ENCODE results near the gene ST7. TPM values are rescaled to one million over a fixed set of nuclear protein-coding genes. Genes with fewer than 3 reads are reported as not detected.
A peak's percentile ranks its signal among the peaks of the same experiment; 100 is the strongest.

The ST7 gene
- total and polyA plus RNA-seq, 2 donors from 2014 or later = 21.5 to 29.8 TPM

DNA sequence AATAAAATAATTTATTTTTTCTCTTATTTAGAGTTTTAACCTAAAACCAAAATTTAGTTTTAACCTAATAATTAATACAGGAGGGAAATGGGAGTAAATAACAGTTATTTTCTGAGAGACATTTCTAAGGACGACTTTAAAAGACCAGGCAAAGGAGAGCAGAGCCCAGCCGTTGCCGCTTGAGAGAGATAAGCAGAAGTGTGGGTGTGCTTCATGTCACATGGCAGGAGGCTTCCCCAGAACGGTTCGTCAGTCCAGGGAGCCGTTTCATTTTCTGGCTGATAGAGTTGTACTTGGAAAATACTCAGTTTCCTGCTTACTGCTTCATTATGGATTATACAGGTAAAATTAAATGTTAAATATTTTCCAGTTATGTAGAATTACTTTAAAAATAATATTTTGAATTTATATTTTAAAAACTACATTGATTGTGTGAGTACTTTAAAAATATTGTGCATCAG, 61.4 kb downstream of the ST7 start:
- peak overlapping the region in 1 of 3 donors; percentile 13 for H3K9ac ChIP-seq (ENCODE audit: low read length in 3 of 3)

DNA sequence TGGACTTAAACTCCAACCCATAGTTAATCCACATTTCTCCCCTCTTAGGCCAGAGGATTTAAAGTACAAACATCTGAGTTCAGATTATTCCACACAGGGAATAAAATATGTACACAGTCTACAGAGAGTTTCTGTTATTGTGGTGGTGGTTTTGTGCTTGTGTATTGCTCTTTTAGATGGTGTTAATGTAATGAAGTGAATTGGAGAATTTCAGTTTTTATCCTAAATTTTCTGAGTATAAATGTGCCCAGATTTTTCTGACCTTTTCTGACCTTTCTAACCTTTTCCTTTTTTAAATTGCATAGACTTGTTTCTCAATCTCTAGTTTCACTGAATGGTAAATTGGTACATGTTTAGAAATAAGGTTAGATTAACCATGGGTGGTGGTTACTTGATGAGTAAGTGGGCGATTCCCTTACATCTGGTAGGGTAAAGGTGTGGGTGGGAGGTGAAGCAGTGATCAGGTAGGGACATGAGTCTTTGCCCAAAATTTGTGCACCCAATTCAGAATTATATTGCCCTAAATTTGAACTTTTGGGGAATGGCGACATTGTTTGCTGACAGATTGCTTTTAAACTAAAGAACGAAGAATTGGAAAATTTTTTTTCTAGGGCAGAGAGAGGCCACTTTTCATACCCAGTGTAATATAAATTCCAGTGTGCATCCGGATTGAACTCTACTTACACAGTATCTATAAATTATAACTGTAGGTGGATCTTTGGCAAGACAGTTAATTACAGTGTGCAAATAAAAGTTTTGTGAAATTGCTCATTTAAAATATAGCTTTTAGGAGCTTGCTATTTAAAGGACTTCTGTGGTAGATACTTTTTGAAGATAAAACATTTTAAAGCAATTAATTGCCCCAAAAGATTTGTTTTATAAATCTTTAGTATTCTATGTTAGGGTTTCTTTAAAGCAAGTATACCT, 62.2 kb downstream of the ST7 start:
- Histone ChIP-seq H3K4me1 (ENCODE audit: control insufficient read depth in 2 of 3, insufficient read depth in 2 of 3, low read depth in 1 of 3, low read length in 3 of 3) (peaks cover 0 to 3% (median 2%) of the 10 kb centered on the region in 3 donors), H3K27ac (ENCODE audit: low read depth in 2 of 2, low read length in 2 of 2) (peak overlapping the region; percentile 15 to 26), H3K9me3 (ENCODE audit: control insufficient read depth in 2 of 3, insufficient read depth in 1 of 3, low read length in 3 of 3) (no peaks in the 10 kb centered on the region), H3K36me3 (ENCODE audit: control insufficient read depth in 2 of 3, insufficient read depth in 3 of 3, low read length in 3 of 3) (no peaks in the 10 kb centered on the region), H3K4me3 (ENCODE audit: low read length in 3 of 3) (peak overlapping the region in 2 of 3 donors; percentile 15 to 40), H3K27me3 (ENCODE audit: control insufficient read depth, insufficient read depth, low read length) (no peaks in the 10 kb centered on the region), H3K9ac (ENCODE audit: low read length in 3 of 3) (peak overlapping the region in 1 of 3 donors; percentile 7)
- TF ChIP-seq, protein P1, sequence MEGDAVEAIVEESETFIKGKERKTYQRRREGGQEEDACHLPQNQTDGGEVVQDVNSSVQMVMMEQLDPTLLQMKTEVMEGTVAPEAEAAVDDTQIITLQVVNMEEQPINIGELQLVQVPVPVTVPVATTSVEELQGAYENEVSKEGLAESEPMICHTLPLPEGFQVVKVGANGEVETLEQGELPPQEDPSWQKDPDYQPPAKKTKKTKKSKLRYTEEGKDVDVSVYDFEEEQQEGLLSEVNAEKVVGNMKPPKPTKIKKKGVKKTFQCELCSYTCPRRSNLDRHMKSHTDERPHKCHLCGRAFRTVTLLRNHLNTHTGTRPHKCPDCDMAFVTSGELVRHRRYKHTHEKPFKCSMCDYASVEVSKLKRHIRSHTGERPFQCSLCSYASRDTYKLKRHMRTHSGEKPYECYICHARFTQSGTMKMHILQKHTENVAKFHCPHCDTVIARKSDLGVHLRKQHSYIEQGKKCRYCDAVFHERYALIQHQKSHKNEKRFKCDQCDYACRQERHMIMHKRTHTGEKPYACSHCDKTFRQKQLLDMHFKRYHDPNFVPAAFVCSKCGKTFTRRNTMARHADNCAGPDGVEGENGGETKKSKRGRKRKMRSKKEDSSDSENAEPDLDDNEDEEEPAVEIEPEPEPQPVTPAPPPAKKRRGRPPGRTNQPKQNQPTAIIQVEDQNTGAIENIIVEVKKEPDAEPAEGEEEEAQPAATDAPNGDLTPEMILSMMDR (IDR thresholded peaks at IDR 0.05; ENCODE audit: borderline replicate concordance, extremely low read depth, insufficient read depth) = no peak
- intact Hi-C loops (cut with DNase I) = no loop called here
- no peak for FAIRE-seq
- DNase-seq = no peak

More for the DNA sequence above, 61.4 kb downstream of the ST7 start:
- Histone ChIP-seq H3K4me1 (ENCODE audit: control insufficient read depth in 2 of 3, insufficient read depth in 2 of 3, low read depth in 1 of 3, low read length in 3 of 3) (peaks cover 0 to 3% (median 0%) of the 10 kb centered on the region in 3 donors), H3K27ac (ENCODE audit: low read depth in 2 of 2, low read length in 2 of 2) (no peak overlapping the region), H3K4me3 (ENCODE audit: low read length in 3 of 3) (peak overlapping the region in 1 of 3 donors; percentile 40), H3K36me3 (ENCODE audit: control insufficient read depth in 2 of 3, insufficient read depth in 3 of 3, low read length in 3 of 3) (no peaks in the 10 kb centered on the region), H3K27me3 (ENCODE audit: control insufficient read depth, insufficient read depth, low read length) (no peaks in the 10 kb centered on the region), H3K9me3 (ENCODE audit: control insufficient read depth in 2 of 3, insufficient read depth in 1 of 3, low read length in 3 of 3) (no peaks in the 10 kb centered on the region)
- FAIRE-seq (no peak), DNase-seq (peak in 3 of 5 donors; percentile 20 to 63 (median 46))
- TF ChIP-seq, protein P1 (IDR thresholded peaks at IDR 0.05; ENCODE audit: borderline replicate concordance, extremely low read depth, insufficient read depth) = no peak
- intact Hi-C loops (cut with DNase I) = no loop called here

DNA sequence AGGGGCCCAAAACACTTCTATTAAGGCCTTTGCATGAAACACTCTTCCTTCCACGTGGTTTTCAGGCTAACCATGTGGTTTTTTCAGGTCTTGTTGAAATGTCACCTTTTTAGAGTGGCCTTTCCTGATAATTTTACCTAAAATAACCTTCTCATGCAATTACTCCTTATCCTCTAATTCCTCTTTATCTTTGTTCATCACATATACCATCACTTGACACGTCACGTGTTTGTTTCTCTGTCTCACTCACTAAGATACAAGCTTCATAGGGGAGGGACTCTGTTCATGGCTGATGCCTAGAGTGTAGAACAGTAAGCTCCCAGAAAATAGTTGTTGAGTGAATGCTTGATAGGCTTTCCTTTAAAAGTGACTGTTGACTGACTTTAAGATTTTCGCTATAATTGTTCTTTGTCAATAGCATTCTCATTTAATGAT, 63.7 kb downstream of the ST7 start:
- TF ChIP-seq, protein P1 (IDR thresholded peaks at IDR 0.05; ENCODE audit: borderline replicate concordance, extremely low read depth, insufficient read depth) = no peak
- Histone ChIP-seq H3K27me3 (ENCODE audit: control insufficient read depth, insufficient read depth, low read length) (no peaks in the 10 kb centered on the region), H3K4me3 (ENCODE audit: low read length in 3 of 3) (no peak overlapping the region), H3K36me3 (ENCODE audit: control insufficient read depth in 2 of 3, insufficient read depth in 3 of 3, low read length in 3 of 3) (no peaks in the 10 kb centered on the region), H3K4me1 (ENCODE audit: control insufficient read depth in 2 of 3, insufficient read depth in 2 of 3, low read depth in 1 of 3, low read length in 3 of 3) (peaks cover 0 to 3% (median 2%) of the 10 kb centered on the region in 3 donors), H3K27ac (ENCODE audit: low read depth in 2 of 2, low read length in 2 of 2) (no peak overlapping the region), H3K9ac (ENCODE audit: low read length in 3 of 3) (no peak overlapping the region), H3K9me3 (ENCODE audit: control insufficient read depth in 2 of 3, insufficient read depth in 1 of 3, low read length in 3 of 3) (no peaks in the 10 kb centered on the region)
- intact Hi-C loops (cut with DNase I) = no loop called here
- no peak for FAIRE-seq
- no peak for DNase-seq

Data from kidney (tissue), 14 donors.